NCI-H526 (cell line): Measurements from ENCODE around the gene DCN.

Experiments used
- DNase-seq, 2 experiments: peaks; one replicate each; lab custom pipeline; 2025; lab: John Stamatoyannopoulos, UW

Gene DCN

GRCh38 chr12:91138337-91138920 is 44.2 kb downstream of the DCN start:
- no peak for DNase-seq

GRCh38 chr12:91133871-91134270 is 48.7 kb downstream of the DCN start:
- DNase-seq = no peak

- no peak for DNase-seq
Measured at GRCh38 chr12:91129662-91130362, 52.8 kb downstream of the DCN start.

- no peak for DNase-seq
Measured at GRCh38 chr12:91127751-91128150, 54.9 kb downstream of the DCN start.

GRCh38 chr12:91127306-91127705 is 55.3 kb downstream of the DCN start:
- DNase-seq = no peak

GRCh38 chr12:91126516-91126915 is 56.1 kb downstream of the DCN start:
- no peak for DNase-seq

GRCh38 chr12:91123236-91123916 is 59.2 kb downstream of the DCN start:
- DNase-seq = no peak

GRCh38 chr12:91120781-91121180 is 61.8 kb downstream of the DCN start:
- DNase-seq = no peak

- DNase-seq = no peak
Measured at GRCh38 chr12:91119089-91119488, 63.5 kb downstream of the DCN start.

GRCh38 chr12:91113621-91114020 is 69.0 kb downstream of the DCN start:
- no peak for DNase-seq

GRCh38 chr12:91111366-91112325 is 71.0 kb downstream of the DCN start, which contains the start of gene LUM:
Gene LUM, minus strand, starts transcription at chr12:91111494. Its CDS starts 2,515 bp downstream, at chr12:91108979.
- peak; percentile 37 to 53 for DNase-seq

GRCh38 chr12:91110311-91110924 is 72.2 kb downstream of the DCN start:
- DNase-seq = no peak

GRCh38 chr12:91109581-91110310 is 72.9 kb downstream of the DCN start:
- DNase-seq = no peak

- peak; percentile 19 to 61 for DNase-seq
Measured at GRCh38 chr12:91109148-91109564, 73.5 kb downstream of the DCN start.

GRCh38 chr12:91108196-91108755 is 74.3 kb downstream of the DCN start:
- no peak for DNase-seq

- no peak for DNase-seq
Measured at GRCh38 chr12:91106283-91106682, 76.3 kb downstream of the DCN start.

- no peak for DNase-seq
Measured at GRCh38 chr12:91105807-91106206, 76.8 kb downstream of the DCN start.

GRCh38 chr12:91104812-91105466 is 77.7 kb downstream of the DCN start:
- DNase-seq = no peak

- peak; percentile 21 to 29 for DNase-seq
Measured at GRCh38 chr12:91103624-91104023, 79.0 kb downstream of the DCN start.

GRCh38 chr12:91103101-91103500 is 79.5 kb downstream of the DCN start:
- DNase-seq = peak; percentile 32 to 67
